Fibroblast of mammary gland (primary cell): ENCODE measurements around the gene UBAP2.

Source experiments
- DNase-seq: peaks from one replicate; pipeline ENCODE4 v3.0.0-alpha.2; 2010; ENCODE audit warnings: low read depth
- H3K4me3 ChIP-seq: 2 replicates; pipeline ENCODE4 v1.5.1; 2011; ENCODE audit warnings: low read depth, mild to moderate bottlenecking, low read length, moderate library complexity; ENCODE audit not compliant: control insufficient read depth
- CTCF ChIP-seq: conservative IDR thresholded peaks from 2 replicates; pipeline ENCODE4 v1.5.1; 2011; ENCODE audit warnings: low read depth, low read length, inconsistent platforms; ENCODE audit not compliant: control insufficient read depth, insufficient read depth

UBAP2 gene

GRCh38 chr9:34072410-34072809, 23.7 kb upstream of the UBAP2 start:
- TF ChIP-seq CTCF: no peak
- H3K4me3 ChIP-seq: no peak overlapping the region
- no peak for DNase-seq

GRCh38 chr9:34070606-34071324, 22.1 kb upstream of the UBAP2 start:
- DNase-seq: peak; percentile 16
- H3K4me3 ChIP-seq: no peak overlapping the region

GRCh38 chr9:34069831-34070230, 21.1 kb upstream of the UBAP2 start:
- no peak for DNase-seq
- H3K4me3 ChIP-seq: no peak overlapping the region
- no peak for TF ChIP-seq CTCF

More at GRCh38 chr9:34070606-34071324, 22.1 kb upstream of the UBAP2 start:
- no peak for TF ChIP-seq CTCF

GRCh38 chr9:34065541-34065940, 16.9 kb upstream of the UBAP2 start:
- H3K4me3 ChIP-seq: no peak overlapping the region
- TF ChIP-seq CTCF: no peak
- DNase-seq: no peak

- no peak for DNase-seq
- H3K4me3 ChIP-seq: no peak overlapping the region
- no peak for TF ChIP-seq CTCF
Measured at GRCh38 chr9:34059954-34060353, 11.3 kb upstream of the UBAP2 start.

GRCh38 chr9:34059281-34059680, 10.6 kb upstream of the UBAP2 start:
- no peak overlapping the region for H3K4me3 ChIP-seq
- TF ChIP-seq CTCF: no peak
- no peak for DNase-seq
